Peyer's patch (tissue), 4 donors: Measurements from ENCODE around the gene DAPK1. TPM values are rescaled to one million over a fixed set of nuclear protein-coding genes. Genes with fewer than 3 reads are reported as not detected.

Experiments
- DNase-seq, 3 donors: peaks; one replicate each; pipeline ENCODE4 v3.0.0-alpha.2; 2017 to 2019
- H3K27ac ChIP-seq, 4 donors: fragments of 200-600 bp; sonication (generic); one replicate each; pipeline ENCODE4 v1.5.1; 2016 to 2019
- H3K27me3 ChIP-seq, 2 donors: fragments of 200-600 bp; sonication (generic); one replicate each; pipeline ENCODE4 v1.5.1; 2019
- H3K36me3 ChIP-seq, 3 donors: fragments of 200-600 bp; sonication (generic); one replicate each; pipeline ENCODE4 v1.5.1; 2016 to 2019
- H3K4me1 ChIP-seq, 4 donors: fragments of 200-600 bp; sonication (generic); one replicate each; pipeline ENCODE4 v1.5.1; 2016 to 2019
- H3K4me3 ChIP-seq, 4 donors: fragments of 200-600 bp; sonication (generic); 1 replicate in 3 of 4; 2 replicates in 1 of 4; pipeline ENCODE4 v1.5.1; 2016 to 2019; ENCODE audit warnings: mild to moderate bottlenecking in 1 of 4
- H3K9me3 ChIP-seq, 4 donors: fragments of 200-600 bp; sonication (generic); one replicate each; pipeline ENCODE4 v1.5.1; 2016 to 2019; ENCODE audit warnings: mild to moderate bottlenecking in 1 of 4
- CTCF ChIP-seq, 6 experiments: fragments of 450-650 bp in 4 of 6; fragments of 200-600 bp in 2 of 6; sonication (generic) in 1 of 6; IDR thresholded peaks; one replicate each; pipeline ENCODE4 v1.5.1; 2017 to 2019; ENCODE audit warnings: antibody characterized with exemption in 6 of 6, mild to moderate bottlenecking in 3 of 6, moderate library complexity in 1 of 6
- POLR2A ChIP-seq, 2 donors: fragments of 450-650 bp; IDR thresholded peaks; one replicate each; pipeline ENCODE4 v1.5.1; 2017; ENCODE audit warnings: antibody characterized with exemption in 2 of 2, mild to moderate bottlenecking in 2 of 2, moderate library complexity in 2 of 2
- total RNA-seq, 4 donors: library from RNA; depleted of rRNA; stranded (reverse); fragments of >200 nt; gene quantifications; one replicate each; pipeline ENCODE4 v1.1.0, GENCODE V29; 2016

Gene DAPK1
- total RNA-seq, 4 donors from 2014 or later, result 45.4 to 96.4 (median 77.2) TPM

GRCh38 chr9:87613265-87614111 lies 115.8 kb downstream of the DAPK1 start:
- no peak overlapping the region for H3K27ac ChIP-seq
- TF ChIP-seq CTCF (IDR thresholded peaks at IDR 0.05) (no peak), POLR2A (IDR thresholded peaks at IDR 0.05) (no peak)
- no peaks in the 10 kb centered on the region for H3K27me3 ChIP-seq
- DNase-seq, result no peak
- no peaks in the 10 kb centered on the region for H3K36me3 ChIP-seq
- no peaks in the 10 kb centered on the region for H3K4me1 ChIP-seq
- no peak overlapping the region for H3K4me3 ChIP-seq
- no peaks in the 10 kb centered on the region for H3K9me3 ChIP-seq

GRCh38 chr9:87614397-87614796 lies 116.7 kb downstream of the DAPK1 start:
- no peaks in the 10 kb centered on the region for H3K4me1 ChIP-seq
- no peaks in the 10 kb centered on the region for H3K9me3 ChIP-seq
- TF ChIP-seq CTCF (IDR thresholded peaks at IDR 0.05), result no peak
- TF ChIP-seq POLR2A (IDR thresholded peaks at IDR 0.05), result no peak
- H3K27me3 ChIP-seq, result no peaks in the 10 kb centered on the region
- no peaks in the 10 kb centered on the region for H3K36me3 ChIP-seq
- no peak for DNase-seq
- no peak overlapping the region for H3K4me3 ChIP-seq
- peak overlapping the region in 1 of 4 donors; percentile 21 for H3K27ac ChIP-seq

GRCh38 chr9:87615136-87615535 lies 117.5 kb downstream of the DAPK1 start:
- Histone ChIP-seq H3K27me3 (no peaks in the 10 kb centered on the region), H3K9me3 (no peaks in the 10 kb centered on the region), H3K36me3 (no peaks in the 10 kb centered on the region), H3K4me1 (no peaks in the 10 kb centered on the region), H3K4me3 (no peak overlapping the region), H3K27ac (no peak overlapping the region)
- DNase-seq, result no peak
- TF ChIP-seq CTCF (IDR thresholded peaks at IDR 0.05) (no peak), POLR2A (IDR thresholded peaks at IDR 0.05) (no peak)

- no peak for DNase-seq
- no peaks in the 10 kb centered on the region for H3K9me3 ChIP-seq
- TF ChIP-seq CTCF (IDR thresholded peaks at IDR 0.05) (no peak), POLR2A (IDR thresholded peaks at IDR 0.05) (no peak)
- H3K27ac ChIP-seq, result no peak overlapping the region
- no peaks in the 10 kb centered on the region for H3K4me1 ChIP-seq
- H3K4me3 ChIP-seq, result no peak overlapping the region
- no peaks in the 10 kb centered on the region for H3K36me3 ChIP-seq
- H3K27me3 ChIP-seq, result no peaks in the 10 kb centered on the region
These were observed 118.0 kb downstream of the DAPK1 start for GRCh38 chr9:87615547-87616148.

GRCh38 chr9:87618226-87618625 lies 120.6 kb downstream of the DAPK1 start:
- H3K27ac ChIP-seq, result no peak overlapping the region
- H3K9me3 ChIP-seq, result no peaks in the 10 kb centered on the region
- H3K27me3 ChIP-seq, result no peaks in the 10 kb centered on the region
- no peak overlapping the region for H3K4me3 ChIP-seq
- TF ChIP-seq CTCF (IDR thresholded peaks at IDR 0.05) (no peak), POLR2A (IDR thresholded peaks at IDR 0.05) (no peak)
- DNase-seq, result no peak
- H3K4me1 ChIP-seq, result no peaks in the 10 kb centered on the region
- no peaks in the 10 kb centered on the region for H3K36me3 ChIP-seq
